GM23338 (cell line): ENCODE results near the gene GCHFR.

Experiments used
- CREB1 ChIP-seq: fragments of 250-450 bp; sonication (Bioruptor Pico); IDR thresholded peaks from 2 replicates; pipeline ENCODE4 v1.5.0; 2020; ENCODE audit warnings: low read depth, mild to moderate bottlenecking, moderate library complexity
- CTCF ChIP-seq, 2 experiments: fragments of 200-600 bp in 1 of 2; sonication (generic) in 1 of 2; conservative IDR thresholded peaks; 2 replicates each; pipeline versions ENCODE4 v1.5.1 to v1.6.1; 2016 to 2017; ENCODE audit warnings: antibody characterized with exemption in 2 of 2, low read depth in 2 of 2, mild to moderate bottlenecking in 2 of 2, moderate library complexity in 1 of 2
- EZH2 ChIP-seq: fragments of 200-600 bp; sonication (generic); IDR thresholded peaks from one replicate; pipeline ENCODE4 v1.8.0; 2017; ENCODE audit warnings: antibody characterized with exemption, mild to moderate bottlenecking, low read depth; ENCODE audit not compliant: unreplicated experiment
- EZH2phosphoT487 ChIP-seq: fragments of 200-600 bp; sonication (generic); IDR thresholded peaks from one replicate; pipeline ENCODE4 v1.8.1; 2018; ENCODE audit warnings: antibody characterized with exemption; ENCODE audit not compliant: unreplicated experiment
- JUNB ChIP-seq: IDR thresholded peaks from one replicate; pipeline ENCODE4 v1.6.1; 2016; ENCODE audit warnings: antibody characterized with exemption; ENCODE audit not compliant: unreplicated experiment
- POLR2AphosphoS5 ChIP-seq: IDR thresholded peaks from 2 replicates; pipeline ENCODE4 v1.6.1; 2016; ENCODE audit warnings: antibody characterized with exemption, low read depth
- REST ChIP-seq: IDR thresholded peaks from one replicate; pipeline ENCODE4 v1.6.1; 2018; ENCODE audit warnings: antibody characterized with exemption; ENCODE audit not compliant: unreplicated experiment

- no peak for TF ChIP-seq POLR2AphosphoS5
- TF ChIP-seq CTCF (conservative IDR thresholded peaks at IDR 0.05; ENCODE audit: low read depth in 2 of 2) = no peak
- TF ChIP-seq CREB1 = no peak
- TF ChIP-seq EZH2phosphoT487 = no peak
- TF ChIP-seq JUNB = no peak
- TF ChIP-seq EZH2 = no peak
- TF ChIP-seq REST = no peak
Measured at GRCh38 chr15:40739047-40739446, 24.8 kb upstream of the GCHFR start.
